HG03565 (cell line): Measurements from ENCODE around the gene CHAF1A.
A peak's percentile ranks its signal among the peaks of the same experiment; 100 is the strongest.

Experiments
- ATAC-seq: cut with Tn5 transposase; IDR thresholded peaks from one replicate; pipeline ENCODE4 v1.9.1; 2021; ENCODE audit warnings: mild to moderate bottlenecking, moderate library complexity; ENCODE audit not compliant: unreplicated experiment

Gene CHAF1A

GRCh38 chr19:4454747-4455718 is 52.6 kb downstream of the CHAF1A start:
- no peak for ATAC-seq

- ATAC-seq: no peak
These were observed 53.5 kb downstream of the CHAF1A start for GRCh38 chr19:4455719-4456475.

DNA sequence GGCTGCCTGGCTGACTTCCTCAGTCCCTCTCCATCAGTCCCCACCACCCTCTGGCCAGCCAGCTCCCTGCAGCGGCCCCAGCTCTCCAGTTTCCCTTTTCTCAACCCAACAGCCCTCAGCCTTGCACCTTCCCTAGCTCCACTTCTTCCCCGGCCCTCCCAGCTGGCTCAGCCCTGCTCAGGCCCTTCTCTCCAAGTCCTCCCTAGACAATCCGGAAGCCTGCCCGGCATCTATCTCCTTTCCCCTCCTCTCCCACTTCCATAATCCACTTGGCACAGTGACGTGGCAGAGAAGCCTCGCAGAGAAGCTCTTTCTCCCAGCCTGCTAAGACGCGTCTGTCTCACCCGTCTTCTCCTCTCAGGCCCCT is 54.0 kb downstream of the CHAF1A start:
- no peak for ATAC-seq

DNA sequence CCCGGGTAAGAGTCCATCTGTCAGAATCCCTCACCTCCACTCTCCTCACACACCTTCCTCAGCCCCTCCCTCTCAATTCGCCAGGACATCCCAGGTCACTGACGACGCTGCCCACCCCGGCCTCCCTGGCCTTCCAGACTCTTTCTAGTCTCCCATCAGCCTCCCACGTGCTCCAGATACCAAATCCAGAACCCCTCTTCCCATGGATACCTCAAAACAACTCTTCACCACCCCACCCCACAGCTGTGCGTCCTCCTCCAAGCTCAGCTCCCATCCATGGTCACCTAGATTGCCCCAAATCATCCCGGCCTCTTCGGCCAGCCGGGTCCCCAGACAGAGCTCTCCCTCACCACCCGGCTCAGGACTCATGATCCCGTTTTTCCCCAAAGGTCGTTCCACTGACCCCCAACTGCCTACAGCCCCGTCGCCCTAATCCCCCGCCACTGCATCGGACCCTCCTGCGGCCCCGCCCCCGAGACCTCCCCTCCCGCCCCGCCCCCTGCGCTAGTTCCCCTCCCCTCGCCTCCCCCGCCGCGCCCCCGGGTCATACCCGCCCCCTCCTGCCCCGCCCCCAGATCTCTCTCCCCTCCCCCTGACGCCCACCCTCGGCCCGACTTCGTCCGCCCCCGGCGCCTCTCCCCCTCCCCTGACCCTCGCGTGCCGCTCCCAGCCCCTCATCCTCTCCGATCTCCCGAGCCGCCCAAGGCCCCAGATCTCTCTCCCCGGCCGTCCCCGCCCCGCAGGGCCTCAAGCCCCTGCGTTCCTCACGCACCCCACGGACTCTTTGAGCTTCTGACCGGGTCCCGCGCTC is 54.6 kb downstream of the CHAF1A start:
- ATAC-seq: no peak

- ATAC-seq: peak; percentile 91
These were observed 55.4 kb downstream of the CHAF1A start, which contains the start of gene UBXN6 for GRCh38 chr19:4457654-4458395. UBXN6 (minus strand) TSS chr19:4457794; CDS start chr19:4457697, 97 bp downstream.

GRCh38 chr19:4464815-4465581 is 62.6 kb downstream of the CHAF1A start:
- no peak for ATAC-seq

DNA sequence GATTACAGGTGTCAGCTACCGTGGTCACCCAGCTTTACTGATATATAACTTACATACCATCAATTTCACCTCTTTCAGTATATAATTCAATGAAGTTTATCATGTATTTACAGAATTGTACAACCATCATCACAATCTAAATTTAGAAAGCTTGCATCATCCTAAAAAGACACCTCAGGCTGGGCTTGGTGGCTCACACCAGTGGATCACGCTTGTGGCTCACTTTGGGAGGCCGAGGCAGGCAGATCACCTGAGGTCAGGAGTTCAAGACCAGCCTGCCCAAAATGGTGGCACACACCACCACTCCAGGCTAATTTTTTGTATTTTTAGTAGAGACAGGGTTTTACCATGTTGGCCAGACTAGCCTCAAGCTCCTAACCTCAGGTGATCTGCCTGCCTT is 65.4 kb downstream of the CHAF1A start:
- ATAC-seq: no peak

GRCh38 chr19:4471403-4472173 is 69.1 kb downstream of the CHAF1A start:
- peak; percentile 81 for ATAC-seq

DNA sequence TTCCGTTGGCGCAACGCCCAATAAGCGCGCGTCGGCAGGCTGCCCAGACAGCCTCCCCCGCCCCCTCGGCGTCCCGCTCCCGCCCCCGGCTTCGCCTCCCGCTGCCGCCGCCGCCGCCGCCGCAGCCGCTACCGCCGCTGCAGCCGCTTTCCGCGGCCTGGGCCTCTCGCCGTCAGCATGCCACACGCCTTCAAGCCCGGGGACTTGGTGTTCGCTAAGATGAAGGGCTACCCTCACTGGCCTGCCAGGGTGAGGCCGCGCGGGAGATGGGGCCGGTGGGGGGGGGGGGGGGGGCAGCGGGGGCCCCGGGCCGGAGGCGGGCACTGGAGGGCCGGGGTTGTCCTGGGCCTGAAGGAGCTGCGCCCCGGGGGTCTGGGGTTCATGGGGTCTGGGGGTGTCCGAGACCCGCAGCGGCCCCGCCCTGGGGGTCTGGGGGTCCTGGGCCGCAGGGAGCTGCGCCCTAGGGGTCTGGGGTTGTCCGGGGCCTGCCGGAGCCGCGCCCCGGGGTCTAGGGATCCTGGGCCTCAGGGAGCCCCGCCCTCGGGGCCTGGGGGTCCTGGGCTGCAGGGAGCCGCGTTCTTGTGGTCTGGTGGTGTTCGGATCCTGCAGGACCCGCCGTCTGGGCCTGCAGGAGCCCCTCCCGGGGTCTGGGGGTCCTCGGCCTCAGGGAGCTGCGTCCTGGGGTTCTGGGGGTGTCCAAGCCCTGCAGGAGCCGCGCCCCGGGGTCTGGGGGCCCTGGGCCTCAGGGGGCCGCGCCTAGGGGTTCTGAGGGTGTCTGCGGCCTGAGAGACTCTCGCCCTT is 69.9 kb downstream of the CHAF1A start, which contains the start of gene HDGFL2:
TSS of gene HDGFL2 (plus strand) at position 124 of the 801 bp plus-strand sequence. CDS start at position 178, 54 bp downstream.
- no peak for ATAC-seq

- ATAC-seq: no peak
These were observed 70.7 kb downstream of the CHAF1A start for GRCh38 chr19:4473011-4473762.

DNA sequence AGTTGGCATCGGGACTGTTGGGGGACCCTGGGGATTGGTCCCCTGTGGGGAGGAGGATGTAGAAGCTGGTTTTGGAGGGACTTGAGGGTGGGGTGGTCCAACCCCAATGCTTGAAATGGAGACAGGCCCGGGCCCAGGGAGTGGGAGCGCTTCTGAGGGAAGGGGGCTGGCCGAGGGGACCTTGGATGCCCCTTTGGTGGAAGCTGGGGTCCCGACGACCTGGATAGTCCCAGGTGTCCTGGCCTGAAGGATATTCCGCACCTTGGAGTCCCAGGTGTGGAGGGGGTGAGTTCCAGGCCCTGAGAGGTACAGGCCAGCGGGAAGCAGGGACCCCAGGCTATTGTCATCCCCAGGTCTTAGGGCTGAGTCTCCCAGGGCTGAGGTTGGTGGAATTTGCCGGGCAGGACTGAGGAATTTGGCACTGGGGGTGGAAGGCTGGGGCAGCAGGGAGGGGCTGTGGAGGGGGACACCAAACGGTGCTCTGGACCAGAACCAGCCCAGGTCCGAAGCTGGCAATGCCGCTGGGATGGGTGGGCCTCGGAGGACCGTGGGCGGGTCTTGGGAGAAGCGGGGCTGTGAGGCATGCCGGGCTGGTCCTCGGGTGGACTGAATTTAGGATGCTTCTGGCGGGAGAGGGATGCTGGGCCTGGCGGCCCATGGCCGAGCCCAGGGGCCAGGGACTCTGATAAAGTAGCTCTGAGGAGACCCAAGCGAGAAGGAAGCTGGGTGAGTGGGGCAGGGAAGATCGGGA is 71.5 kb downstream of the CHAF1A start:
- ATAC-seq: no peak

- ATAC-seq: no peak
These were observed 72.1 kb downstream of the CHAF1A start for GRCh38 chr19:4474514-4475022.

DNA sequence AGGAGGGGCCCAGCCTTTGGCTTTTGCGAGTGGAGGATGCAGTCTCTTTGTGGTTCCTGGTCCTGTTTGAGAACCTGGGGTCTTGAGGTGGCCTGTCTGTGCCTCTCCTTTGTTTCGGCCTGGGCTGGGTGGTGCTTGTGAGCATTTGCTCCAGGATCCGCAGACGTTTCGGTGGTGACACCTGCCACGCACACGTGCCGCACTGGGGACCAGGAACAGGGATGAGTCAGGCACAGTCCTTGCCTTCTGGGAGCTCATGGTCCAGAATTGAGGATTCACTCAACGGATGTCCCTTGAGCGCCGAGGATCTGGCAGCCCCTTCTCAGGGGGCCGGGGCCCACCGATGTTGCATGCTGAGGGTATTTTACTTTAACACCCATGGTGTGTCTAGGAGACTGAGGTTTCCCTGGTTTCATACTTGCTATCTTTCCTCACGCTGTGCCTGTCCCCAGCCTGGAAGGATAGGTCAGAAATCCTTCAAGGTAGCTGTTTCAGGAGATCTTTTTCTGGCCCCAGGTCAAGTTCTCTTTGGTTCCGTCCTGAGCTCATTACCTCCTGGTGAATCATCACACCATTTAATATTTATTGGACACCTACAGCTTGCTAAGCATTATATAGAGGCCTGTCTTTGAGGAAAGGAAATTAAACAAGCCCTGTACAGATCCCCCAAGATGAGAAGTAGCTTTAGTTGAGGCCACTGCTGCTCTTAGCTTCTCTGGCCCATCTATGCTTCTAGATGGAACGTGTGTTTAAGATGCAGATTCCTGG is 74.8 kb downstream of the CHAF1A start:
- no peak for ATAC-seq

GRCh38 chr19:4482721-4483364 is 80.4 kb downstream of the CHAF1A start:
- ATAC-seq: no peak

DNA sequence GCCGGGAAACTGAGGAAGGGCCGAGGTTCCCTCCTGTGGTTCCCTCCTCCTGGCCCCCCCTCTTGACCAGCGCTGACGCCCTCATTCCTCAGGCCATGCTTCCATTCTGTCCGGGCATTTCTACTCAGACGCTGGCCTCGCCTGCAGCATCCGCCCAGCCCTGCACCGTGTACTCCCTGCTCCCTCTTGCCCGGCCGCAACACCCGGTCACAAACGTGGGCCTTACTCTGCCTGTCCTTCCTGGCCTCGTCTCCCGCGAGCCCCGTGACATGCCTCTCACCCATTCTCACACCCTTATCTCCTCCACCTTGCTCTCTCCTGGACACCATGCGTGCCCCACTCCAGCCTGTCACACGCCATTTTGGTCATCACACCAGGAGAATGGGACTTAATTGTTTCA is 80.9 kb downstream of the CHAF1A start:
- no peak for ATAC-seq
